ENCODE data around the gene HEXIM2.

Gene HEXIM2

GRCh38 chr17:45131616-45132319 is 29.9 kb upstream of the HEXIM2 start (continued):
- no peak for TF ChIP-seq ZNF19 (tag by site-specific recombination; IDR thresholded peaks at IDR 0.05; ENCODE audit: low read depth)
- no peak for TF ChIP-seq ZFP3 (tag by site-specific recombination; IDR thresholded peaks at IDR 0.05; ENCODE audit: low read depth)
- TF ChIP-seq ZBTB21 (tag by site-specific recombination; IDR thresholded peaks at IDR 0.05): no peak
- no peak for TF ChIP-seq ZNF10 (tag by site-specific recombination; IDR thresholded peaks at IDR 0.05)
- no peak for TF ChIP-seq SETDB1 (IDR thresholded peaks at IDR 0.05; ENCODE audit: insufficient read length, low read length)
- no peak for TF ChIP-seq ZNF514 (tag by site-specific recombination; IDR thresholded peaks at IDR 0.05)
- no peak for TF ChIP-seq PRDM6 (tag by site-specific recombination; IDR thresholded peaks at IDR 0.05)
- TF ChIP-seq ZNF837 (tag by site-specific recombination; IDR thresholded peaks at IDR 0.05): no peak
- TF ChIP-seq ZNF274 (IDR thresholded peaks at IDR 0.05; ENCODE audit: low read length): no peak
- no peak for TF ChIP-seq ZNF274 (tag by site-specific recombination; IDR thresholded peaks at IDR 0.05; ENCODE audit: borderline replicate concordance)
- TF ChIP-seq ZNF394 (tag by site-specific recombination; IDR thresholded peaks at IDR 0.05; ENCODE audit: borderline replicate concordance): peak; percentile 53; the same call in 1 of the 2 replicates
- TF ChIP-seq ZNF692 (tag by site-specific recombination; IDR thresholded peaks at IDR 0.05): 0 out of 2 replicates have a peak, but pooled peaks have one; percentile 32
- TF ChIP-seq ZNF580 (tag by site-specific recombination; IDR thresholded peaks at IDR 0.05): peak; percentile 82
- peak; percentile 49; the same call in 1 of the 2 replicates for TF ChIP-seq ZFP69B (tag by site-specific recombination; IDR thresholded peaks at IDR 0.05)
- 0 out of 2 replicates have a peak, but pooled peaks have one; percentile 24 for TF ChIP-seq REPIN1 (tag by site-specific recombination; IDR thresholded peaks at IDR 0.05; ENCODE audit: low read depth)
- peak; percentile 94 for TF ChIP-seq ZBTB8A (tag by site-specific recombination; IDR thresholded peaks at IDR 0.05)
- TF ChIP-seq ZNF121 (tag by site-specific recombination; IDR thresholded peaks at IDR 0.05): peak; percentile 51; the same call in 1 of the 2 replicates
- TF ChIP-seq TCF7L2 (IDR thresholded peaks at IDR 0.05; ENCODE audit: borderline replicate concordance, low read depth, low read length): no peak
- TF ChIP-seq ZBTB1 (tag by site-specific recombination; IDR thresholded peaks at IDR 0.05): no peak
- TF ChIP-seq ZNF776 (tag by site-specific recombination; IDR thresholded peaks at IDR 0.05; ENCODE audit: borderline replicate concordance): no peak
- no peak for TF ChIP-seq ZNF148 (tag by site-specific recombination; IDR thresholded peaks at IDR 0.05; ENCODE audit: borderline replicate concordance)
- TF ChIP-seq ZNF175 (tag by site-specific recombination; IDR thresholded peaks at IDR 0.05): no peak
- TF ChIP-seq ZBTB17 (tag by site-specific recombination; IDR thresholded peaks at IDR 0.05): peak; percentile 41; the same call in 1 of the 2 replicates
- peak; percentile 53; the same call in 1 of the 2 replicates for TF ChIP-seq ZFP37 (tag by site-specific recombination; IDR thresholded peaks at IDR 0.05)
- TF ChIP-seq MYNN (tag by site-specific recombination; IDR thresholded peaks at IDR 0.05; ENCODE audit: borderline replicate concordance): no peak
- 0 out of 2 replicates have a peak, but pooled peaks have one; percentile 14 for TF ChIP-seq ZNF157 (tag by site-specific recombination; IDR thresholded peaks at IDR 0.05)
- TF ChIP-seq ZNF366 (tag by site-specific recombination; conservative IDR thresholded peaks at IDR 0.05): no peak
- no peak for TF ChIP-seq HOXA7 (CRISPR knock-in tag; IDR thresholded peaks at IDR 0.05; ENCODE audit: borderline replicate concordance)
- TF ChIP-seq YY1 (tag by site-specific recombination; IDR thresholded peaks at IDR 0.05): peak; percentile 60
- TF ChIP-seq ZNF76 (tag by site-specific recombination; IDR thresholded peaks at IDR 0.05; ENCODE audit: borderline replicate concordance, low read depth): peak; percentile 46; the same call in 1 of the 2 replicates
- TF ChIP-seq KLF9 (tag by site-specific recombination; IDR thresholded peaks at IDR 0.05; ENCODE audit: low read depth): peak; percentile 61; the same call in 1 of the 2 replicates
- TF ChIP-seq ZNF138 (tag by site-specific recombination; IDR thresholded peaks at IDR 0.05; ENCODE audit: borderline replicate concordance): no peak
- TF ChIP-seq ZNF214 (tag by site-specific recombination; IDR thresholded peaks at IDR 0.05; ENCODE audit: borderline replicate concordance): no peak
- TF ChIP-seq ZNF266 (tag by site-specific recombination; IDR thresholded peaks at IDR 0.05; ENCODE audit: low read depth): no peak

Data from HEK293 (cell line).